OCI-LY7 (cell line): ENCODE data around the gene APBA1. TPM values are rescaled to one million over a fixed set of nuclear protein-coding genes. Genes with fewer than 3 reads are reported as not detected.

Experiments
- BruUV-seq: library from RNA; stranded (reverse); fragments of 400-500 nt; replicated peaks from 2 replicates; lab custom pipeline; 2021; lab: Mats Ljungman, UMichigan
- CTCF ChIA-PET: fragments of 300-600 bp; sonication (Branson Sonifier 250); formaldehyde crosslinking; loops from one replicate; lab custom pipeline; 2022; ENCODE audit warnings: antibody characterized with exemption; ENCODE audit not compliant: unreplicated experiment; lab: Charles Lee
- POLR2A ChIA-PET: fragments of 300-600 bp; sonication (Branson Sonifier 250); formaldehyde crosslinking; loops from one replicate; lab custom pipeline; 2022; ENCODE audit warnings: antibody characterized with exemption; lab: Charles Lee
- DNase-seq: peaks from one replicate; pipeline ENCODE4 v3.0.0-alpha.2; 2015; ENCODE audit warnings: low spot score
- H2AFZ ChIP-seq: fragments of 200-600 bp; sonication (generic), shearing (Covaris generic); 2 replicates; pipeline ENCODE4 v1.6.1; 2014; ENCODE audit warnings: mild to moderate bottlenecking, antibody characterized with exemption, low read length, moderate library complexity
- H3K27ac ChIP-seq: fragments of 200-600 bp; sonication (generic); 2 replicates; pipeline ENCODE4 v1.5.1; 2014; ENCODE audit warnings: mixed run types, low read depth, mild to moderate bottlenecking, moderate library complexity, low read length, inconsistent platforms; ENCODE audit not compliant: poor library complexity, severe bottlenecking
- H3K36me3 ChIP-seq: fragments of 200-600 bp; sonication (generic); 2 replicates; pipeline ENCODE4 v1.6.1; 2014; ENCODE audit warnings: mild to moderate bottlenecking, antibody characterized with exemption, low read length, moderate library complexity, mixed read lengths; ENCODE audit not compliant: insufficient read depth
- H3K4me1 ChIP-seq: fragments of 200-600 bp; sonication (generic); 2 replicates; pipeline ENCODE4 v1.5.1; 2014; ENCODE audit warnings: mild to moderate bottlenecking, low read length; ENCODE audit not compliant: insufficient read depth, poor library complexity, severe bottlenecking
- H3K4me2 ChIP-seq: fragments of 200-600 bp; sonication (generic); 2 replicates; pipeline ENCODE4 v1.6.1; 2014; ENCODE audit warnings: mild to moderate bottlenecking, low read length
- H3K4me3 ChIP-seq: fragments of 200-600 bp; sonication (generic); 2 replicates; pipeline ENCODE4 v1.5.1; 2014; ENCODE audit warnings: mild to moderate bottlenecking, low read depth, low read length; ENCODE audit not compliant: poor library complexity, severe bottlenecking
- H3K79me2 ChIP-seq: fragments of 200-600 bp; sonication (generic); 2 replicates; pipeline ENCODE4 v1.6.1; 2016; ENCODE audit warnings: low read depth, mild to moderate bottlenecking, low read length, moderate library complexity, mixed read lengths; ENCODE audit not compliant: insufficient read depth
- H3K9me2 ChIP-seq: fragments of 200-600 bp; sonication (generic); 2 replicates; pipeline ENCODE4 v1.6.1; 2016; ENCODE audit warnings: mild to moderate bottlenecking, low read length, mixed read lengths; ENCODE audit not compliant: insufficient read depth
- H3K9me3 ChIP-seq: fragments of 200-600 bp; sonication (generic); 2 replicates; pipeline ENCODE4 v1.6.1; 2014; ENCODE audit warnings: mild to moderate bottlenecking, mixed run types, low read length, mixed read lengths
- H4K20me1 ChIP-seq: fragments of 200-600 bp; sonication (generic); 2 replicates; pipeline ENCODE4 v1.6.1; 2014; ENCODE audit warnings: mild to moderate bottlenecking, antibody characterized with exemption, low read length, moderate library complexity, mixed read lengths; ENCODE audit not compliant: insufficient read depth
- CTCF ChIP-seq: fragments of 200-600 bp; sonication (generic); conservative IDR thresholded peaks from 2 replicates; pipeline ENCODE4 v1.5.1; 2014; ENCODE audit warnings: mild to moderate bottlenecking, antibody characterized with exemption, low read length, moderate library complexity, mixed read lengths
- EZH2phosphoT487 ChIP-seq: fragments of 200-600 bp; sonication (generic); IDR thresholded peaks from 2 replicates; pipeline ENCODE4 v1.6.1; 2018; ENCODE audit warnings: low read depth, borderline replicate concordance, mild to moderate bottlenecking, mixed run types, antibody characterized with exemption, low read length, moderate library complexity, mixed read lengths
- intact Hi-C: fragments of 100-400 bp; cut with micrococcal nuclease; formaldehyde crosslinking; loops from one replicate; pipeline ENCODE4 v1.10.0; 2022; ENCODE audit not compliant: unreplicated experiment
- total RNA-seq, 2 experiments: library from RNA; depleted of rRNA in 1 of 2; stranded (reverse); fragments of >200 nt in 1 of 2; shearing (Covaris generic) in 1 of 2; gene quantifications; 2 replicates each; pipeline ENCODE4 v1.2.3, GENCODE V29; 2014 to 2022

Gene APBA1
- total RNA-seq, 2 experiments from 2014 or later = not detected

DNA sequence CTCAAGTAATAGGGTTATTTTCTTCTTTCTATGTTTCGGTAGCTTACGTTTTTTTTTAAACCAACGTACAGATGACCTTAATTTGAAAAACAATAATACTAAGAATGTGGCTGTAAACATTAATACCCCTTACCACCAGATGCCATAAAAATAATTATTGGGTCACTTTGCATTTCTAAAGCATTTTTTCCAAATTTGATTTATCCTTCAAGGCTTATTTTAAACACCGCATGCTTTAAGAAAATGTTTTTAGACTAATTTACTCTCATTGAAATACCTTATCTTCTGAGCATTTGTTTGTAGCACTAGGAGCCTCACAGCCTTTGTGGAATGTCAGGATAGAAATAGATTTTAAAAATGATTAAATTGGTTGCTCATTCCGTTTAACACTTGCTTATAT, 5.8 kb upstream of the APBA1 start:
- no peaks in the 10 kb centered on the region for H3K9me2 ChIP-seq
- no peaks in the 10 kb centered on the region for H4K20me1 ChIP-seq
- BruUV-seq = no TSS peak
- DNase-seq = no peak
- TF ChIP-seq CTCF (no peak), EZH2phosphoT487 (no peak)
- no peaks in the 10 kb centered on the region for H3K9me3 ChIP-seq
- H3K27ac ChIP-seq = no peak overlapping the region
- POLR2A ChIA-PET = interaction anchor here (0.6 kb wide), 1 partner anchor 108 kb away, joined by 3 read pairs; no protein-coding TSS in a partner anchor
- no peaks in the 10 kb centered on the region for H3K36me3 ChIP-seq
- intact Hi-C loops = no loop called here
- H3K4me2 ChIP-seq = no peak overlapping the region
- no peaks in the 10 kb centered on the region for H3K4me1 ChIP-seq
- H3K4me3 ChIP-seq = no peak overlapping the region
- no peak overlapping the region for H2AFZ ChIP-seq
- CTCF ChIA-PET = no interaction called here
- H3K79me2 ChIP-seq = no peaks in the 10 kb centered on the region

- H2AFZ ChIP-seq = no peak overlapping the region
- DNase-seq = no peak
- intact Hi-C loops = no loop called here
- H3K79me2 ChIP-seq = no peaks in the 10 kb centered on the region
- H3K27ac ChIP-seq = no peak overlapping the region
- TF ChIP-seq EZH2phosphoT487 (no peak), CTCF (no peak)
- no peaks in the 10 kb centered on the region for H3K9me3 ChIP-seq
- no peaks in the 10 kb centered on the region for H3K9me2 ChIP-seq
- BruUV-seq = no TSS peak
- no peak overlapping the region for H3K4me3 ChIP-seq
- H3K36me3 ChIP-seq = no peaks in the 10 kb centered on the region
- POLR2A ChIA-PET = no interaction called here
- no peak overlapping the region for H3K4me2 ChIP-seq
- no peaks in the 10 kb centered on the region for H4K20me1 ChIP-seq
- H3K4me1 ChIP-seq = no peaks in the 10 kb centered on the region
- CTCF ChIA-PET = no interaction called here
These were observed 3.4 kb upstream of the APBA1 start for GRCh38 chr9:69675563-69675962.

DNA sequence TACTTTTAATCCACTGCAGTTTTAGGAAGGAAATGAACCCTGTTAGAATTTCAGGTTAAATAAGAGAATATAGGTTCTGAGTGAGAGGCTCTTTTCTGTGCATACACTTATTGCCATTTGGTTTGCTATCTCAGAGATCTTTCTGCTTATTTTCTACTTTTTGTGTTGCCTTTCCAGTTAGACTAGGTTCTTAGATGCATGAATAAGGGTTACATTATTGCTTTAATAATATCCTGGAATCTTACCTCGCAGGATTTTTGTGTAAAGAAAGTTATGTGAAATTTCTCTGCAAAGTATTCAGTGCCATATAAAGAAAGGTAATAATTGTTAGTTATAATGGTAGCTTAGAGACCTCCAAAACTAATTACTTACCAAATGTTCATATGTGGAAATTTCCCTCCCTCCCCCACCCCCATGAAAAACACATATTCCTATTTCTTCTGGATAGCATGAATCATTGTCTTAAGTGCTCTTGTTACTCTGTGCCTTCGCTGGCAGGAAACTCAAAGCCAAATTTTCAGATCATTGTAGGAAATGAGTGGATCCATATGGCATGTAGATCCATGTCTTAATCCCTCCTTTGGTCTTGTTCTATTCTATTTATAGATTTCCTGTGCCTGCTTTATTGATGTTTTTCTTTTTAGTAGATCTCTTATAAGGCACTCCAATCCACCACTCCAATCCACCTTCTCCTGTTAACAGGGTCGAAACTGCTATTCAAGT, 2.7 kb upstream of the APBA1 start:
- TF ChIP-seq CTCF (no peak), EZH2phosphoT487 (no peak)
- ChIA-PET CTCF (no interaction called here), POLR2A (interaction anchor here (0.5 kb wide), 1 partner anchor 426 kb away, joined by 3 read pairs; no protein-coding TSS in a partner anchor)
- no peak overlapping the region for H3K4me3 ChIP-seq
- no peaks in the 10 kb centered on the region for H3K4me1 ChIP-seq
- no peaks in the 10 kb centered on the region for H3K36me3 ChIP-seq
- H3K79me2 ChIP-seq = no peaks in the 10 kb centered on the region
- no peaks in the 10 kb centered on the region for H3K9me2 ChIP-seq
- intact Hi-C loops = loop anchor here (5.0 kb wide), 1 partner anchor 202 kb away; no protein-coding TSS in a partner anchor
- H4K20me1 ChIP-seq = no peaks in the 10 kb centered on the region
- no TSS peak for BruUV-seq
- H3K9me3 ChIP-seq = no peaks in the 10 kb centered on the region
- H2AFZ ChIP-seq = no peak overlapping the region
- no peak overlapping the region for H3K27ac ChIP-seq
- no peak overlapping the region for H3K4me2 ChIP-seq
- DNase-seq = no peak
